Activated naive CD8-positive, alpha-beta T cell treated with anti-CD3 and anti-CD28 coated beads, Interleukin-2, amount 10 ng/mL, durations not matched to agents 7 days and 5 days (primary cell): ENCODE data around the gene AGFG1. TPM values are rescaled to one million over a fixed set of nuclear protein-coding genes. Genes with fewer than 3 reads are reported as not detected.

ENCODE experiments used
- ATAC-seq: fragments of 150-1000 bp; cut with Tn5 transposase; one replicate; pipeline ENCODE4 v1.10.0; 2021; ENCODE audit warnings: low read depth, moderate library complexity
- POLR2A ChIA-PET: fragments of 350-600 bp; sonication (Branson Sonifier 250); formaldehyde crosslinking; loops from one replicate; lab custom pipeline; 2021; ENCODE audit warnings: antibody characterized with exemption; lab: Charles Lee
- DNase-seq: peaks from one replicate; pipeline ENCODE4 v3.0.0; 2021
- H3K27ac Mint-ChIP-seq: one replicate; pipeline ENCODE4 v1.8.0; 2022; ENCODE audit warnings: mild to moderate bottlenecking, mixed read lengths
- H3K27me3 Mint-ChIP-seq: one replicate; pipeline ENCODE4 v1.8.0; 2022; ENCODE audit warnings: mild to moderate bottlenecking, moderate library complexity, mixed read lengths
- H3K36me3 Mint-ChIP-seq: one replicate; pipeline ENCODE4 v1.8.0; 2021; ENCODE audit warnings: mild to moderate bottlenecking, mixed read lengths
- H3K4me1 Mint-ChIP-seq: one replicate; pipeline ENCODE4 v1.8.0; 2021; ENCODE audit warnings: mixed read lengths
- H3K4me3 Mint-ChIP-seq: one replicate; pipeline ENCODE4 v1.8.0; 2022; ENCODE audit warnings: mild to moderate bottlenecking, moderate library complexity, mixed read lengths
- H3K9me3 Mint-ChIP-seq: one replicate; pipeline ENCODE4 v1.8.0; 2021; ENCODE audit warnings: mixed read lengths
- total RNA-seq, 2 experiments: library from RNA; stranded (reverse); gene quantifications; one replicate each; pipeline ENCODE4 v1.2.3, GENCODE V29; 2021

Gene AGFG1
- total RNA-seq, 2 experiments from 2014 or later = 57.9 to 59.2 TPM

GRCh38 chr2:227491386-227491785, 19.4 kb downstream of the AGFG1 start:
- ATAC-seq (no peak), DNase-seq (no peak)
- Mint-ChIP-seq H3K4me3 (no peak overlapping the region), H3K36me3 (peaks cover 8% of the 10 kb centered on the region), H3K27ac (no peak overlapping the region), H3K27me3 (no peaks in the 10 kb centered on the region), H3K4me1 (peaks cover 11% of the 10 kb centered on the region), H3K9me3 (no peaks in the 10 kb centered on the region)
- POLR2A ChIA-PET = no interaction called here

GRCh38 chr2:227493524-227493923, 21.6 kb downstream of the AGFG1 start:
- Mint-ChIP-seq H3K36me3 (peaks cover 5% of the 10 kb centered on the region), H3K9me3 (no peaks in the 10 kb centered on the region), H3K4me3 (no peak overlapping the region), H3K27ac (no peak overlapping the region), H3K27me3 (no peaks in the 10 kb centered on the region), H3K4me1 (peaks cover 8% of the 10 kb centered on the region)
- DNase-seq (no peak), ATAC-seq (no peak)
- POLR2A ChIA-PET = no interaction called here

- H3K36me3 Mint-ChIP-seq = peaks cover 7% of the 10 kb centered on the region
- no peak overlapping the region for H3K27ac Mint-ChIP-seq
- H3K9me3 Mint-ChIP-seq = no peaks in the 10 kb centered on the region
- H3K4me1 Mint-ChIP-seq = peaks cover 3% of the 10 kb centered on the region
- H3K4me3 Mint-ChIP-seq = no peak overlapping the region
- POLR2A ChIA-PET = interaction anchor here (0.7 kb wide), 1 partner anchor 260 kb away, joined by 3 read pairs; no protein-coding TSS in a partner anchor
- H3K27me3 Mint-ChIP-seq = no peaks in the 10 kb centered on the region
- no peak for ATAC-seq
- DNase-seq = no peak
Observed at GRCh38 chr2:227497158-227497557, 25.2 kb downstream of the AGFG1 start.

GRCh38 chr2:227499627-227500300, 27.8 kb downstream of the AGFG1 start:
- POLR2A ChIA-PET = no interaction called here
- Mint-ChIP-seq H3K27me3 (no peaks in the 10 kb centered on the region), H3K36me3 (peaks cover 22% of the 10 kb centered on the region), H3K4me1 (peaks cover 8% of the 10 kb centered on the region), H3K27ac (no peak overlapping the region), H3K9me3 (peaks cover 1% of the 10 kb centered on the region), H3K4me3 (no peak overlapping the region)
- DNase-seq (no peak), ATAC-seq (no peak)

- POLR2A ChIA-PET = no interaction called here
- Mint-ChIP-seq H3K36me3 (peaks cover 25% of the 10 kb centered on the region), H3K4me1 (peaks cover 11% of the 10 kb centered on the region), H3K4me3 (no peak overlapping the region), H3K27me3 (no peaks in the 10 kb centered on the region), H3K9me3 (peaks cover 1% of the 10 kb centered on the region), H3K27ac (no peak overlapping the region)
- no peak for DNase-seq
- no peak for ATAC-seq
Observed at GRCh38 chr2:227500301-227500630, 28.3 kb downstream of the AGFG1 start.

DNA sequence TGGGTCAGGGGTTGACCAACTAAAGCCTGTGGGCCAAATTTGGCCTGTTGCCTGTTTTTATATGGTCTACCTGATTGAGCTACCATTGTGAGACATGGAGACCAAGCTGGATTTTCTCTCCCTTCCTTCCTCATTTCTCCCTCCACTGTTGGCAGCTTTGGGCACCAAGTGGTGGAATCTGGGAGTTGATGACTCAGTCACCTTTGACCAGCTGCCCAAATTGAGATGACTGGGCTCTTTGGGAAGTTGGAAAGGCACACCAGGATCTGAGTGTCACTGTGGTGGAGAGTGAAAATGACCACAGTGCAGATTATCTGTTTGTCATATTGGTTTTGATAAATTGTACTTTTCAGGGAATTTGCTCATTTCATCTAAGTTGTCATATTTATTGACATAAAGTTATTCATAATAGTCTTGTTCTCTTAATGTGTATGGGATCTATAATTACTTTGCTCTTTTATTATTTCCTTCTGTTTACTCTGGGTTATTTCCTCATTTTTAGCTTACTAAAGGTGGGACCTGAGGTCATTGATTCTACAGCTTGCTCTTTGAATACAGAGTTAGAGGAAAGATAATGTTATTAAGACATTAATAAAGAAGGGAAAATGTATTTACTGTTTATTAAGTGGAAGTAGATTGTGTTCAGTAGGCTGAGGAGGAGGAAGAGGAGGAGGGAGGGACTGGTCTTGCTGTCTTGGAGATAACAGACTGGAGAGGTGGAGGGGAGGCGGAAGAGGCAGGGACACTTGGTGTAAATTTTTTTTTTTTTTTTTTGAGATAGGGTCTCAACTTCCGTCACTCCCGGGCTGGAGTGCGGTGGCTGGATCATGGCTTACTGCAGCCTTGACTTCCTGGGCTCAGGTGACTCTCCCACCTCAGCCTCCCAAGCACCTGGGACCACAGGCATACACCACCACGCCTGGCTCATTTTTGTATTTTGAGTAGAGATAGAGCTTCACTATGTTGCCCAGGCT, 31.8 kb downstream of the AGFG1 start:
- peaks cover 31% of the 10 kb centered on the region for H3K36me3 Mint-ChIP-seq
- H3K27ac Mint-ChIP-seq = no peak overlapping the region
- H3K9me3 Mint-ChIP-seq = peaks cover 1% of the 10 kb centered on the region
- DNase-seq (no peak), ATAC-seq (no peak)
- POLR2A ChIA-PET = interaction anchor here (0.6 kb wide), 1 partner anchor 15 kb away, joined by 7 read pairs; no protein-coding TSS in a partner anchor
- peaks cover 27% of the 10 kb centered on the region for H3K4me1 Mint-ChIP-seq
- H3K4me3 Mint-ChIP-seq = no peak overlapping the region
- no peaks in the 10 kb centered on the region for H3K27me3 Mint-ChIP-seq

DNA sequence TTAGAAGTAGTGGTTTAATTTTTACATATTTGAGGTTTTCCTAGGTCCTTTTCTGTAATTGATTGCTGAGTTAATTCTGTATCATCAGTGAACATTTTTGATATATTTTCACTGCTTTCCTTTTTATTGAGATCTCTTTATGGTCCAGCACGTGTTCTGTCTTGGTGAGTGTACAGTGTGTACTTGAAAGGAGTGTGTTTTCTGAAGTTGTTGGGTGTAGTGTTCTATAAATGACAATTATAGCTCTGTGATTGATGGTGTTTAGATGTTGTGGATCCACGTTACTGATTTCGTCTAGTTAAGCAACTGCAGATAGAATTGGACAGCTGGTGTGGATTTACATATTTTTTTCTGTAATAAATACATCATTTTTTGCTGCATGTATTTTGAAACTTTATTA, 32.7 kb downstream of the AGFG1 start:
- POLR2A ChIA-PET = no interaction called here
- H3K4me1 Mint-ChIP-seq = peaks cover 27% of the 10 kb centered on the region
- peaks cover 33% of the 10 kb centered on the region for H3K36me3 Mint-ChIP-seq
- DNase-seq (no peak), ATAC-seq (no peak)
- H3K9me3 Mint-ChIP-seq = peaks cover 1% of the 10 kb centered on the region
- no peaks in the 10 kb centered on the region for H3K27me3 Mint-ChIP-seq
- no peak overlapping the region for H3K27ac Mint-ChIP-seq
- H3K4me3 Mint-ChIP-seq = no peak overlapping the region

DNA sequence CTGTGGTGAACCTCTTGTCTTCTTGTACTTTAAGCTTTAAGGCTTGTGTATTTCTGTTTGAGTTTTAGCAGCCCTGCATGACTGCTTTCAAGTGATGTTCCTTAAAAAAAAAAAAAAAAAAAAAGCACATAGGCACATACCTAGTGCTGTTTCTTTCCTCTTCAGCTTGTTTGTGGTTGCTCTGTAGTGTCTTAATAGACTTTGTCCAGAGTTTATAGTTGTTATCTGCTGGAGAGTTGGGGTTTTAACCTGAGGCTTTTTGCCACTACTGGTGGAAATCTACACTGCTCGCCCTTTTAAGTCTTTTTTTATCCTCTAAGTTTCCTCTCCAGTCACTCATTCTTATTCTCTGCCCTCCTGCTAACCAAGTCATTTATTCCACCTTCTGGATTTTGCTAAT, 34.5 kb downstream of the AGFG1 start:
- POLR2A ChIA-PET = interaction anchor here (0.6 kb wide), 1 partner anchor 29 kb away, joined by 3 read pairs; no protein-coding TSS in a partner anchor
- no peak overlapping the region for H3K4me3 Mint-ChIP-seq
- DNase-seq = no peak

DNA sequence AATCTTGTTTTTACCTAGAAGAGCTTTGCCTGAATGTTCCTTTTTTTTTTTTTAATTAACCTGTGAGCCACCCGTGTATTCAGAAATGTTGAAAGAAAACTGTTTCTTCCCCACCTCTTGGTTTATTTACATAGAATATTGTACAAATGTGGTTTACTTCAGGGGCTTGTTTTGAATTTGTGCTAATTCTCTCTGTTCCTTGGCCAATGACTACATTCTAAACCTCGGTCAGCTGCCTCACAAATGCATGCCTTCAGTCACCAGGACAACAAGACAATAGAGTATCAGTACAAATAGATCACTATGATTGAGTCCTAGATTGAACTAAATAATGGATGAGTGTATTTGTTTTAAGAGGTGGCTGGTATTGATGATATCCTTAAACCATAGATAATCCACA, 36.0 kb downstream of the AGFG1 start:
- POLR2A ChIA-PET = no interaction called here
- peaks cover 20% of the 10 kb centered on the region for H3K36me3 Mint-ChIP-seq
- DNase-seq (no peak), ATAC-seq (no peak)
- H3K4me3 Mint-ChIP-seq = no peak overlapping the region
- H3K27me3 Mint-ChIP-seq = no peaks in the 10 kb centered on the region
- no peak overlapping the region for H3K27ac Mint-ChIP-seq
- no peaks in the 10 kb centered on the region for H3K9me3 Mint-ChIP-seq
- peaks cover 27% of the 10 kb centered on the region for H3K4me1 Mint-ChIP-seq

More for the DNA sequence above, 34.5 kb downstream of the AGFG1 start:
- no peaks in the 10 kb centered on the region for H3K27me3 Mint-ChIP-seq
- no peak for ATAC-seq
- H3K4me1 Mint-ChIP-seq = peaks cover 27% of the 10 kb centered on the region
- H3K36me3 Mint-ChIP-seq = peaks cover 32% of the 10 kb centered on the region
- no peak overlapping the region for H3K27ac Mint-ChIP-seq
- peaks cover 1% of the 10 kb centered on the region for H3K9me3 Mint-ChIP-seq

GRCh38 chr2:227509076-227509475, 37.1 kb downstream of the AGFG1 start:
- Mint-ChIP-seq H3K9me3 (no peaks in the 10 kb centered on the region), H3K36me3 (peaks cover 17% of the 10 kb centered on the region)

GRCh38 chr2:227509824-227510619, 38.1 kb downstream of the AGFG1 start:
- Mint-ChIP-seq H3K27me3 (no peaks in the 10 kb centered on the region), H3K4me3 (no peak overlapping the region), H3K4me1 (peaks cover 21% of the 10 kb centered on the region), H3K36me3 (peaks cover 15% of the 10 kb centered on the region), H3K27ac (no peak overlapping the region), H3K9me3 (no peaks in the 10 kb centered on the region)
- POLR2A ChIA-PET = no interaction called here
- ATAC-seq = no peak
- DNase-seq = no peak

More at GRCh38 chr2:227509076-227509475, 37.1 kb downstream of the AGFG1 start:
- no peak overlapping the region for H3K27ac Mint-ChIP-seq
- POLR2A ChIA-PET = no interaction called here
- H3K4me1 Mint-ChIP-seq = peaks cover 24% of the 10 kb centered on the region
- ATAC-seq (no peak), DNase-seq (no peak)
- no peak overlapping the region for H3K4me3 Mint-ChIP-seq
- H3K27me3 Mint-ChIP-seq = no peaks in the 10 kb centered on the region

GRCh38 chr2:227510620-227510958, 38.6 kb downstream of the AGFG1 start:
- POLR2A ChIA-PET = no interaction called here
- no peaks in the 10 kb centered on the region for H3K9me3 Mint-ChIP-seq
- DNase-seq (no peak), ATAC-seq (no peak)
- H3K36me3 Mint-ChIP-seq = peaks cover 12% of the 10 kb centered on the region
- H3K27me3 Mint-ChIP-seq = no peaks in the 10 kb centered on the region
- H3K4me1 Mint-ChIP-seq = peaks cover 16% of the 10 kb centered on the region
- H3K4me3 Mint-ChIP-seq = no peak overlapping the region
- H3K27ac Mint-ChIP-seq = no peak overlapping the region

DNA sequence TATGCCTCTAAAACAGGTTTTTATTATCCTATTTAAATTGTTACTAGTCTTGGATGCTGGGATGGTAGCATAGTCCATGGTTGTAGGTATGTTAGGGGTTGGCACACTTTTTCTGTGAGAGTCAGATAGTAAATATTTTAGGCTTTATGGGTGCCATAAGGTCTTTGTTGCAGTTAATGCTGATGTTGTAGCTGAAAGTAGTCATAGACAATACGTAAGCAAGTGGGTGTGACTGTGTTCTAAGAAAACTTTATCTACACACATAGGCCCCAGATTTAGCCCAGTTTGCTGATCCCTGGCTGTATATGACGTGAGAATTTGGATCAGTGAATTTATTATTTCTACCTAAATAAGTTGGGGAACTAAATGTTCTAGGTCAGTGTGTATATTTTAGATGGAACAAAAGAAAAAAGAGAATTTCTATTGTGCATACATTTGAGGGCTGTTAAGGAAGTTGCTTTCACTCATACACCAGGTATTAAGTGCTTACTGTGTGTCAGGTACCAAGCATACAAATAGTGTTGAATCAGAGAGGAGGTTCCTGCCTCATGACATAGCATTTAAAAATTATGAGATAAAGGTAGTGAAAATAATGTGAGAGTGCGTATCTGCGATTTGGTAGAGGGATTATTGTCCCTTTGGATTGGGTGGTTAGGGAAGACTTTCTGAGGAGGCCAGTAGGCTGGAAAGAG, 39.4 kb downstream of the AGFG1 start:
- DNase-seq (no peak), ATAC-seq (no peak)
- Mint-ChIP-seq H3K4me1 (peaks cover 12% of the 10 kb centered on the region), H3K9me3 (no peaks in the 10 kb centered on the region), H3K27ac (no peak overlapping the region), H3K27me3 (no peaks in the 10 kb centered on the region), H3K36me3 (peaks cover 10% of the 10 kb centered on the region), H3K4me3 (no peak overlapping the region)
- POLR2A ChIA-PET = no interaction called here
